Head of caudate nucleus (tissue), 42 donors: Measurements from ENCODE around the gene AUTS2.
A peak's percentile ranks its signal among the peaks of the same experiment; 100 is the strongest.

ENCODE experiments used
- DNase-seq, 42 donors: peaks; one replicate each; pipeline versions ENCODE4 v3.0.0 to v3.0.0-alpha.2; 2020 to 2021; ENCODE audit warnings: mixed read lengths in 7 of 42
- intact Hi-C: fragments of 100-400 bp; cut with DNase I; formaldehyde crosslinking; loops from one replicate; pipeline ENCODE4 v1.15.0; 2022

The AUTS2 gene

DNA sequence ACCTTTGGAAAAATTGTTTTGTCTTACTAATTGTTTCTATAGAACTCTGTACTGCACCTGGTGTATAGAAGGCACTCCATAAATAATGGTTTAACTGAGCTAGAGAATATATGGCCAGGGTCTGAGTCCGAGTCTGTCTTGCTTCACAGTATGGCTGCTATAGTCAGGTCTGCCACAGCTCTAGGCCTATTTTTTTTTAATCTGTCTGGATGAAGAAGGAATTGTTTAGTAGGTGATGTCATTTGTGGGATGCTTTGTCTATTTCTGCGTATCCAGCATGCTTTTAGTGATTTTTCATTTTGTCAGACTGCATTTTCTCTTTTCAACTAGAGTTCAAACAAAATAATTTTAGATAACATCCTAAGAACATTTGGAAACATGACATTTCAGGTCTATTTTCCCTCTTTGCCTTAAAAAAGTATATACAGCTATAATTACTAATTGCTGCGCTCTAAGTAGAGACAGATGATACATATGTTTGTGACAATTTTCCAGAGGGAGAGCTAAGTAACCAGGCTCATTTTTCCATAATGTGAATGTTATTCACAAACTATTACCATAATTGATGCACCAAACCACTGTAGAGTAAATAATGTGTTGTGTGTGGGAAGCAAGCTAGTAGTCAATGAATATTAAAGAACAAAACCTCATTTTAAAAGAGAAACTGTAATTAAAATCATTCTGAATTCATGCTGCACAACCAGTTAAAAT is 361.7 kb downstream of the AUTS2 start:
- intact Hi-C loops: no loop called here
- DNase-seq: no peak

GRCh38 chr7:69961436-69961835 is 363.2 kb downstream of the AUTS2 start:
- DNase-seq: no peak
- intact Hi-C loops: no loop called here

DNA sequence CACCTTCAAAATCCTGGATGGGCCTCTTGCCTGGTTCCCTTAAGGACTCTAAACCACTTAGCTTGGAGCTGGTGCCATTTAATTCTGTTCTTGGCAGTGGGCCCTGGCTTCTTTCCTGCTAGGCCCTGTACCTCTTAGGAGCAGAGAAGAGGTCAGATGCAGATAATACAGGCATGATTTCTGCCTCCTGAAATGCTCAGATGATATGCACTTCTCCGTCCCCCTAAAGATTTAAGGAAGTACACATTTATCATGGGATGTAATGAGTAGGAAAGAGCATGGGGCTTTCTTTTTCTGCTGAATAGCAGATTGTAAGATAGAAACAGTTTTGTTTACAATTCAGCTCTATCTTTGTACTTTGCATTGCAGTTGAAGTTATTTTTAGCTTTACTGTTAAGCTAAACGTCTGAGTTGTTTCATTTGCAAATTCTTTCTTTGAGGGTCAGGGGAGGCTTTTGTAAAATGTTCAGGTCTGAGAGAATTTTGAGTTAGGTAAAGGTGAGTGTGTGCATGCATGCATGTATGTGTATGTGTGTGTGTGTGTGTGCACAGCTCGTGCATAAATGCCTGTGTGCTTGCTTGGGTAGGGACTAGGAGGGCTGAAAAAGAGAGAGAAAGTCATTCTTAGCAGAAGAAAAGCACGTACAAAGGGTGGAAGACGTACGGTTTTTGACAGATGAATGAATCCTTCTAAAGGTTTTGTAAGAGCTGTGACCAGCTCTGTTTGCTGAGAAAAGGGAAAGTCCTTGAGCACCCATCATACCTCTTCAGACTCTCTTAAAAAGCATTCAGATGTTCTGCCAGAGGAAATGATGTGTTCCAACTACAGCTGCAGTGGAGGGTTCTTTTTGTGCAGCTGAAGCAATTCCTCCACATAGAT is 364.2 kb downstream of the AUTS2 start:
- intact Hi-C loops: no loop called here
- DNase-seq: peak in 8 of 42 donors; percentile 8 to 36 (median 16)

DNA sequence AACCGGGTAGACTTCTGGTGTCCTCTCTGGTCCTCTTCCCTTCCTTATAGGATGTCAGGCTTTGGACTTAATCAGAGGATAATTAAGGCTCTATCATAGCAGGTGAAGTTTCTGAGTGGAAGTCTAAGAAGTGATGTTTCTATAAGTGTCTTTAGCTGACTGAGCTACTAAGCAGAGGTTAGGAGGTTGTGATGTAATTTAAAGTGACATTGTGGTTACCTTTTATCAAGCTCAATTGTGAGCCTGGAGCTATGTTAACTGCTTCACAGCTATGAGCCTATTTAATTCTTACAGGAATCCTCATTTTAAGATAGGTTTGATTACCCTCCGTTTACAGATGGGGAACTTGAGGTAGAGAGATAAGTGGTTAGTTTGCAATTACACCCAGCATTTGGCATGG is 365.1 kb downstream of the AUTS2 start:
- intact Hi-C loops: no loop called here

DNA sequence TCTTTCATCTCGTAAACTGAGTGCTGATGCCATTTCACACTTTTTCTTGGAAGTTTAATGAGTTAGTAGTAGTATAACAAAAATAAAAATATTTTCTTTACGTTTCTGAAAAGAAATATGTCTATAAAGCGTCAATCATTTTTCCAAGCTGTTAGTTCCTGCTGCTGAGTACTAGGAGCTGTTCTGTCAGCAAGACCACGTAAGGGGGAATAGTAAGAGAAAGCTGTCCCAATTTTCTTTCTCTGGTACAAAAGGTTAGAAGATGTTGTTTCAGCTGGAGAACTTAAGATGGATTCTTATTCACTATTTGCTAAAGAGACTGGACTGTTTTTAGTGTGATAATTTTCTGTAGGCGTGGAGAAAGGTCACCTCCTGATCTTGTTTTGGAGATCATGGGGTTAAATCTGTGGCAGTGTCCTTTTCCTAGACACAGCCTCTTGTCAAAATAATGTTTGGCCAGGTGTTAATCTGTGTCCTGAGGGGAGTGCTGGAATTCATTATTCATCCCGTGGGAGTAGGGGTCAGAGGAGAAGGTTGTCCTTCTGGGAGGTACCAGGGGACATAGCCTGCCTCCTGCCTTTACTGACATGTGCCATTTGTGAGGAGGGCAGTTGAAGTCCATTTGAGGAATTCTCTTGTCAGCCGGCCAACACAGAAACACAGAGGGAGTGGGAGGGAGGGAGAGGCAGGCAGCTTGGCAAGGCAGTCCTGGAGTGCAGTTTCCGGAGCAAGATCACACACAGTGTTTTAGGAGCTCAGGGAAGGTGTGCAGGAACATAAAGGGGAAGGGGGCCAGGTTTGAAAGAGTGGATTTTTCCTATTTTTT is 368.7 kb downstream of the AUTS2 start:
- DNase-seq: peak in 10 of 42 donors; percentile 1 to 46 (median 14)

More for the DNA sequence above, 365.1 kb downstream of the AUTS2 start:
- no peak for DNase-seq

GRCh38 chr7:69967689-69968450 is 369.6 kb downstream of the AUTS2 start:
- intact Hi-C loops: no loop called here
- DNase-seq: no peak

More for the DNA sequence above, 368.7 kb downstream of the AUTS2 start:
- intact Hi-C loops: no loop called here

GRCh38 chr7:69968969-69969556 is 370.8 kb downstream of the AUTS2 start:
- DNase-seq: no peak
- intact Hi-C loops: no loop called here

GRCh38 chr7:69981646-69982045 is 383.4 kb downstream of the AUTS2 start:
- intact Hi-C loops: no loop called here
- DNase-seq: no peak

GRCh38 chr7:69982197-69982596 is 383.9 kb downstream of the AUTS2 start:
- intact Hi-C loops: no loop called here
- no peak for DNase-seq

DNA sequence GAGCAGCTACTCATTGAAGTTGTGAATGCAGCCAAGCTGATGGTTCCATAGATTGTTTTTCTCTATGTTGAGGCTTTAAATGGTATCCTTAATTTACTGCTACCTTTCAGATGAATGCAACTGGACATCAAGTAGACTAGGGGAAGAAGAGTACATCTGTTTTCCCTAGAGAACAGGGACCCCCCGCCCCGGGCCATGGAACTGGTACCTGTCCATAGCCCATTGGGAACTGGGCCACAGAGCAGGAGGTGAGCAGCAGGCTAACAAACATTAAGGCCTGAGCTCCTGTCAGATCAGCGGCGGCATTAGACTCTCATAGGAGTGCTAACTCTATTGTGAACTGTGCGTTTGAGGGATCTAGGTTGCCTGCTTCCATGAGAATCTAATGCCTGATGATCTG is 391.3 kb downstream of the AUTS2 start:
- intact Hi-C loops: no loop called here
- no peak for DNase-seq

- intact Hi-C loops: no loop called here
- DNase-seq: peak in 29 of 42 donors; percentile 7 to 65 (median 25)
Observed at GRCh38 chr7:69992938-69993337, 394.7 kb downstream of the AUTS2 start.

DNA sequence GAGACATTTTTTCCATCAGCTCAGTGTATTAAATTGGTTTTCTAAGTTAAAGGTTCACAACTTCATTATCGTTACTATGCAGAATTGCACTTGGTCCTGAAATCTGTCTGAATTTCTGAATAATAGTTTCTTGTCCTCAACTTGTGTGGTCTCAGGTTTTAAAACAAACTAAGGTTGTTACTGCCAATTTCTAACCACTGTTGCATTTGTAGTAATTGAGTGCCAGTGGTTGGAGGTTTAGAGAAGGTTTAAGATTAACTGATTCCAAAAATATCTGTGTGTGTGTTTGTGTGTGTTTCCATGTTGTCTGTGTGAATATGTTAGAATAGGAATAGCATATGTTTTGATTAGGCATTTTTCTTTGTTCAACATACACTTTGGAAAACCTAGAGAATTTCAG is 395.9 kb downstream of the AUTS2 start:
- intact Hi-C loops: no loop called here

DNA sequence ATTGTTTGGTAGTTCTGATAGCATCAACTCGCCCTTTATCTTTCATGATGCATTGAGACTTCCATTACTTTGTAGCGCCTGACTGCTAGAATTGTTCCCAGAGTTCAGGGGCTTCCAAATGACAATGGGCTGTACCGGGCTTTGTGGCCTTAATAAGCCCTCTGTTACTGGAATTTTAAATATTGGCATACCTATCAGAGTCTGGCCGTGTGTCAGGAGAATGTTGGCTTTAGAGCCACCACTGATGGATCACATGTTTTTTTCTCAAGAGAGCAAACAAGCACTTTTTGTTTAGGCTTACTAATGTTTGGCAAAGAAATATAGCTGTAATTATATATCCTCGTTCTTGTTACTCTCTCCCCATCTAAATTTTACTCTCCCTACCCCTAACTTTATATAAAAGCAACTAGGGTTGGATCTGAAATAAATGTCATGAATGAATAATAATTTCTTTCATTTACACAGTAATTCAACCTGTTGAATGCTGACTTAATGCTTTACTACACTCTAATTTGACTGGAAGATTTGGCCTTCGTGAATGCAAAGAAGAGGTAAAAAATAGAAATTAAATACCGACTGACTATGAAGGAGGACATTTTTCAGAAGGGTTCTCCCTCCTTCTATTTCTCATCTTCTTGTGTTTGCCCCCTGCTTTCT is 396.7 kb downstream of the AUTS2 start:
- no peak for DNase-seq
- intact Hi-C loops: no loop called here

More for the DNA sequence above, 395.9 kb downstream of the AUTS2 start:
- no peak for DNase-seq

DNA sequence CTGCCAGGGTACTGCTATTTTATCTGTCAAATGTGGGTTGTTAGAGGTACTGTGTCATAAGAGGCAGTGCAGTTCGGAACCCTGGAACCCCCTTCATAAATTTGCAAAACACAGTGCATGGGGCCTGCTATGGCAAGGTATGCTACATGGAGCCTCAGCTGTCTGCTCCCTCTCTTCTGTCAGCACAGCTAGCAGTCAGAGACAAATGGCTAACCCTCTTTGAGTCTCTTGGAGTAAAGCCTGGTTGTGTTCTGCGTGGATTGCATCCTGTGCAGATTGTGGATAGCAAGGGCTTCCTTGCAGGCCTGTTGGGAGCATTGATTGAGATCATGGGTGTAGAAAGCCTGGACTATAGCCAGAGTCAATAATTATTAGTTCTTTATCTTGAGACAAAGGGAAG is 397.8 kb downstream of the AUTS2 start:
- no peak for DNase-seq
- intact Hi-C loops: no loop called here

- intact Hi-C loops: no loop called here
- DNase-seq: peak in 5 of 42 donors; percentile 5 to 53 (median 11)
Observed at GRCh38 chr7:70000737-70001348, 402.6 kb downstream of the AUTS2 start.

- intact Hi-C loops: no loop called here
- DNase-seq: no peak
Observed at GRCh38 chr7:70005480-70005879, 407.2 kb downstream of the AUTS2 start.

DNA sequence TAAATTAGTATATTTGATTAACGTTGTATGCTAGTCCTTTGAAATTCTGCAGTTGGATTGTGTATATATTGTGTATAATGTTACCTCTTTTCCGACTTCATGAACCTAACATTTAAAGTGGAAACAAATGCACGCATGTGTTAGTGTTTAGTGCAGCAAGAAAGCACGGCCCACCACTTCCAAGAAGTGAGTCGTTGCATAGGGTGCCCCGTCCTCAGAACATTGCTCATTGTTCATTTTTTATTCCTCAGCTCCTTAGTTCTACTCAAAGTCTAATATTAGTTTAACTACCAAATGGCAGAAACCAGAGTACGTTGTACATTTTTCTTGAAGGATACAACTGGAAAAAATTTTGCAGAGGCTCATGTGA is 407.6 kb downstream of the AUTS2 start:
- intact Hi-C loops: no loop called here
- no peak for DNase-seq
